ENCODE results near the gene MFSD6.
"Not testable (repeated sequence)": the region's sequence is repeated elsewhere in the genome, so short reads cannot be mapped to it uniquely, and the experiment has no call there.

Gene MFSD6

GRCh38 chr2:190418727-190419126 is 10.6 kb downstream of the MFSD6 start:
- no peak overlapping the region for H3K4me3 ChIP-seq (replicated peaks; ENCODE audit: low read depth, low read length)
- no peak for DNase-seq (ENCODE audit: low read depth)
- TF ChIP-seq CTCF (IDR thresholded peaks at IDR 0.05; ENCODE audit: low read length, missing control alignments): no peak

DNA sequence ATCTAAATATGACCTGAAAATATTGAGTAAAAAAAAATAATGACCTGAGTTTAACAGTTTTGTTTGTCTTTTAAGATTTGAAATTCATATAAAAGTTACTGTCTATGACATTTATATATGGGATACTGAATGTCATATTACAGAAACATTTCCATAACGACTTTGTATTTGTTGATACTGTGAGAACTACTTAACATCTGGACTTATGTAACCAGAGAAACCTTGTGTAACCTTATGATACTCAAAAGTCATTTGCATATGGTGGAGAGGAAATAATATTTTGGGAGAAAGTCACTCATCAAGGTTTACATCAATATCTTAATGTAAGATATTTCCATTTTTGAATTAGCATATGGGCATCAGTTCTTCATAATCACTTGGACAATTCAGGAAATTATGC is 12.6 kb downstream of the MFSD6 start:
- no peak overlapping the region for H3K4me3 ChIP-seq (replicated peaks; ENCODE audit: low read depth, low read length)
- no peak for DNase-seq (ENCODE audit: low read depth)
- no peak for TF ChIP-seq CTCF (IDR thresholded peaks at IDR 0.05; ENCODE audit: low read length, missing control alignments)

GRCh38 chr2:190425221-190425866 is 17.2 kb downstream of the MFSD6 start:
- TF ChIP-seq CTCF (IDR thresholded peaks at IDR 0.05; ENCODE audit: low read length, missing control alignments): no peak
- no peak overlapping the region for H3K4me3 ChIP-seq (replicated peaks; ENCODE audit: low read depth, low read length)
- DNase-seq (ENCODE audit: low read depth): peak; percentile 25

DNA sequence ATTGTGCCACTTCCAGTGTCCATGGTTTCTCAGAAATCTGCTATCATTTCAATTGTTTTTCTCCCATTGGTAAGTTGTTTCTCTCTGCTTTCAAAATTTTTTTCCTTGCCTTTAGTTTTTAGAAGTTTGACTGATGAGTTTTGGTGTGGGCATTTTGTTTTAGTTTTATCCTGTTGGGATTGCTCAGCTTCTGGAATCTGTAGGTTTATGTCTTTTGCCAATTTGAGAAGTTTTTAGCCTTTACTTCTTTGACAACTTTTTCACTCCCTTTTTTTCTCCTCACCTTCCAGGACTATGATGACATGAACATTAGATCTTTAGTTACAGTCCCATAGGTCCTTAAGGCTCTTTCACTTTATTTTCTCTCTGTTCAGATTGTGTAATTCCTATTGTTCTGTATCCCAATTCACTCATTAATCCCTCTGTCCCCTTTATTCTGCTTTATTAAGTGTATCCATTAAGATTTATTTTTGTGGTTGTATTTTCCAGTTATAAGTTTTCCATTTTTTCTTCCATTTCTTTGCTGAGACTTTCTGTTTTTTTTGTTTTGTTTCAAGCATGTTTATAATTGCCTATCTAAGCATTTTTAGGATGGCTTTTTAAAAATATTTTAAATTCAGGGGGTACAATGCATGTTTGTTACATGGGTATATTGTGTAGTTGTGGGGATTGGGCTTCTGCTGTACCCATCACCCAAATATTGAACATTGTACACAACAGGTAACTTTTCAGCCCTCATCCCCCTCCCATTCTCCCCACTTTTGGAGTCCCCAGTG is 17.9 kb downstream of the MFSD6 start:
- no peak for DNase-seq (ENCODE audit: low read depth)
- H3K4me3 ChIP-seq (replicated peaks; ENCODE audit: low read depth, low read length): no peak overlapping the region
- TF ChIP-seq CTCF (IDR thresholded peaks at IDR 0.05; ENCODE audit: low read length, missing control alignments): no peak

GRCh38 chr2:190430866-190431265 is 22.7 kb downstream of the MFSD6 start:
- not testable (repeated sequence) for DNase-seq (ENCODE audit: low read depth); H3K4me3 ChIP-seq (replicated peaks; ENCODE audit: low read depth, low read length)

DNA sequence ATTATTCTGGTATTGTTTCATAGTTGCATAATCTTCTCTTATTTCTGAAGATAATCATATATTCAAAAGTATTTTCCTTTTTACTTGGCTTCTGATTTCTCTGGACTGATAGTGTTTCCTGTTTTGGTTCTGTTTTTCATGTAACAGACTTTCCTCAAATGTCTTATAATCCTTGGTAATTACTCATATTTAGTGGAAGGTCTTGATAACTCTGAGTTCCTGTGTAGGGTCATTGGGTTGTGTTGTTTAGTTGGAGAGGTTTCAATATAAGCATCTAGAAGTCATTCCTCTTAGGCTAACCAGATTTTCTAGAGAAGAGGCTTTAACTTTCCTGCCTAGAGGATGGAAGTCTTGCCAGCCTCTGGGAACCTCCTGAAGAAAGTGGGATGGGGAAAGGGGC is 23.8 kb downstream of the MFSD6 start:
- DNase-seq (ENCODE audit: low read depth): peak; percentile 12
- H3K4me3 ChIP-seq (replicated peaks; ENCODE audit: low read depth, low read length): no peak overlapping the region
- no peak for TF ChIP-seq CTCF (IDR thresholded peaks at IDR 0.05; ENCODE audit: low read length, missing control alignments)

DNA sequence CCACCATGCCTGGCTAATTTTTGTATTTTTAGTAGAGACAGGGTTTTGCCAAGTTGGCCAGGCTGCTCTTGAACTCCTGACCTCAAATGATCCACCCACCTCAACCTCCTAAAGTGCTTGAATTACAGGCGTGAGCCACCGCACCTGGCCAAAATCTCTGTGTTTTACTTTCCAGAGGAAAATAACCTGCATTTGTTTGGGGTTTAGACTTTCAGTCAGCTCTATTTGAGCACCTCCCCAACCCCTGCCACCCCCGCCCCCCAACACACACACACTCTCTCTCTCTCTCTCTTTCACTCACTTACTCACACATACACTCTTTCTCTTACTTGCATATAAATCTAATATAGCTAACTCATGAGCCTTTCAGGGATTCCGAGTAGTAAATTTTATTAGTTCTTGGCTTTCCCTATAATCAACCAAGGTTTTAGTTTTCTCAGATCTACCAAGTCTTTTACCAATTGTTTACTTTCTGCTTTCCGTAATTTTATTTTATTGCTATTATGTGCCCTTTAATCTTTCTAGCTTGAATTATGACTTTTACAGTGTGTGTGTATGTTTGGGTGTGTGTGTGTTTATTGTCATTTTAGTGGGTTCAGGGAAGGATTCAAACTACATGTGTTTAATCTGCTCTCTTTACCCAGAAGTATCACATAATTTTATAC is 24.5 kb downstream of the MFSD6 start:
- DNase-seq (ENCODE audit: low read depth): no peak
- TF ChIP-seq CTCF (IDR thresholded peaks at IDR 0.05; ENCODE audit: low read length, missing control alignments): no peak

More for the DNA sequence above, 24.5 kb downstream of the MFSD6 start:
- no peak overlapping the region for H3K4me3 ChIP-seq (replicated peaks; ENCODE audit: low read depth, low read length)
